ENCODE measurements around the gene FOSL2.

DNA sequence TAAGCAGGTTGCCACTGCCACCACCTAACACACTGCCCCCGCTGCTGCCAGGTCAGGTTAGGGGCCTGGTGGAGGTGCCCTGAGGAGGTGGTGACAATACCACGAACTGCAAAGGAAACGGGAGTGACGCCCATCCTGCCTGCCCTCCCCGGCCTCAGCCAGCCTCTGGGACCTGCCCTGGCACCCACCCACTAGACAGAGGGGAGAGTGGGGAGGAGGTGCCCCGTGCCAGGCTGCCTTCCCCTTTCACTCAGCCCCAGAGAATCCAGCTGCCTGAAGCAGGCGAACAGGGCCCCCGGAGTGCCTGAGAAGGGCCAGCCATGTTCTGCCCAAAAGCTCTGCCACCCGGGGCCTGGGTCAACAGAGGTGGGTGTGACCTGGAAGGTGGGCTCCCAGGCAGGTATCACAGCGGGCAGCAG lies 44.5 kb upstream of the FOSL2 start:
- TF ChIP-seq CTCF (IDR thresholded peaks at IDR 0.05) = no peak
- TF ChIP-seq TEAD4 (CRISPR knock-in tag; IDR thresholded peaks at IDR 0.05) = no peak
- TF ChIP-seq MAX (CRISPR knock-in tag; IDR thresholded peaks at IDR 0.05) = no peak
- TF ChIP-seq, protein P1, sequence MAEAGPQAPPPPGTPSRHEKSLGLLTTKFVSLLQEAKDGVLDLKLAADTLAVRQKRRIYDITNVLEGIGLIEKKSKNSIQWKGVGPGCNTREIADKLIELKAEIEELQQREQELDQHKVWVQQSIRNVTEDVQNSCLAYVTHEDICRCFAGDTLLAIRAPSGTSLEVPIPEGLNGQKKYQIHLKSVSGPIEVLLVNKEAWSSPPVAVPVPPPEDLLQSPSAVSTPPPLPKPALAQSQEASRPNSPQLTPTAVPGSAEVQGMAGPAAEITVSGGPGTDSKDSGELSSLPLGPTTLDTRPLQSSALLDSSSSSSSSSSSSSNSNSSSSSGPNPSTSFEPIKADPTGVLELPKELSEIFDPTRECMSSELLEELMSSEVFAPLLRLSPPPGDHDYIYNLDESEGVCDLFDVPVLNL (CRISPR knock-in tag; IDR thresholded peaks at IDR 0.05; ENCODE audit: borderline replicate concordance, low read depth) = no peak
- no peak for TF ChIP-seq USF2 (CRISPR knock-in tag; IDR thresholded peaks at IDR 0.05)
- TF ChIP-seq GABPB1 (CRISPR knock-in tag; IDR thresholded peaks at IDR 0.05) = no peak
- no peak for TF ChIP-seq HMGXB4 (CRISPR knock-in tag; IDR thresholded peaks at IDR 0.05)
- TF ChIP-seq CREB1 (CRISPR knock-in tag; IDR thresholded peaks at IDR 0.05) = no peak
- TF ChIP-seq, protein P2, sequence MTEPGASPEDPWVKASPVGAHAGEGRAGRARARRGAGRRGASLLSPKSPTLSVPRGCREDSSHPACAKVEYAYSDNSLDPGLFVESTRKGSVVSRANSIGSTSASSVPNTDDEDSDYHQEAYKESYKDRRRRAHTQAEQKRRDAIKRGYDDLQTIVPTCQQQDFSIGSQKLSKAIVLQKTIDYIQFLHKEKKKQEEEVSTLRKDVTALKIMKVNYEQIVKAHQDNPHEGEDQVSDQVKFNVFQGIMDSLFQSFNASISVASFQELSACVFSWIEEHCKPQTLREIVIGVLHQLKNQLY (CRISPR knock-in tag; IDR thresholded peaks at IDR 0.05) = no peak
- no peak for TF ChIP-seq ELF4 (CRISPR knock-in tag; IDR thresholded peaks at IDR 0.05; ENCODE audit: low read depth)
